Activated T-helper 1 cell treated with anti-CD3 and anti-CD28 coated beads, Interleukin-12 subunit alpha, Interleukin-12 subunit beta, Interleukin-2, Interleukin-4 antibody, amounts not matched to agents 30 ng/mL and 10 ng/mL and 1 ng/mL, durations not matched to agents 14 hours and 24 hours and 36 hours (primary cell): ENCODE results near the gene SNX14. TPM values are rescaled to one million over a fixed set of nuclear protein-coding genes. Genes with fewer than 3 reads are reported as not detected.
A peak's percentile ranks its signal among the peaks of the same experiment; 100 is the strongest.

Experiments
- DNase-seq: peaks from one replicate; pipeline ENCODE4 v3.0.0; 2021; ENCODE audit warnings: low spot score
- H3K27ac Mint-ChIP-seq: one replicate; pipeline ENCODE4 v1.8.0; 2021; ENCODE audit warnings: mild to moderate bottlenecking, mixed read lengths
- H3K27me3 Mint-ChIP-seq: one replicate; pipeline ENCODE4 v1.8.0; 2022; ENCODE audit warnings: mild to moderate bottlenecking, moderate library complexity, mixed read lengths; ENCODE audit not compliant: insufficient read depth
- H3K36me3 Mint-ChIP-seq: one replicate; pipeline ENCODE4 v1.8.0; 2021; ENCODE audit warnings: low read depth, mixed read lengths
- H3K4me1 Mint-ChIP-seq: one replicate; pipeline ENCODE4 v1.8.0; 2021; ENCODE audit warnings: low read depth, mixed read lengths
- H3K4me3 Mint-ChIP-seq: one replicate; pipeline ENCODE4 v1.8.0; 2021; ENCODE audit warnings: mild to moderate bottlenecking, moderate library complexity, mixed read lengths
- H3K9me3 Mint-ChIP-seq: one replicate; pipeline ENCODE4 v1.8.0; 2021; ENCODE audit warnings: mixed read lengths
- intact Hi-C: fragments of 100-400 bp; cut with micrococcal nuclease; formaldehyde crosslinking; loops from one replicate; pipeline ENCODE4 v1.15.1; 2024
- total RNA-seq: library from RNA; stranded (reverse); gene quantifications from 2 replicates; pipeline ENCODE4 v1.2.3, GENCODE V29; 2022

The SNX14 gene
- total RNA-seq, 1 donor from 2014 or later: 49.5 TPM

DNA sequence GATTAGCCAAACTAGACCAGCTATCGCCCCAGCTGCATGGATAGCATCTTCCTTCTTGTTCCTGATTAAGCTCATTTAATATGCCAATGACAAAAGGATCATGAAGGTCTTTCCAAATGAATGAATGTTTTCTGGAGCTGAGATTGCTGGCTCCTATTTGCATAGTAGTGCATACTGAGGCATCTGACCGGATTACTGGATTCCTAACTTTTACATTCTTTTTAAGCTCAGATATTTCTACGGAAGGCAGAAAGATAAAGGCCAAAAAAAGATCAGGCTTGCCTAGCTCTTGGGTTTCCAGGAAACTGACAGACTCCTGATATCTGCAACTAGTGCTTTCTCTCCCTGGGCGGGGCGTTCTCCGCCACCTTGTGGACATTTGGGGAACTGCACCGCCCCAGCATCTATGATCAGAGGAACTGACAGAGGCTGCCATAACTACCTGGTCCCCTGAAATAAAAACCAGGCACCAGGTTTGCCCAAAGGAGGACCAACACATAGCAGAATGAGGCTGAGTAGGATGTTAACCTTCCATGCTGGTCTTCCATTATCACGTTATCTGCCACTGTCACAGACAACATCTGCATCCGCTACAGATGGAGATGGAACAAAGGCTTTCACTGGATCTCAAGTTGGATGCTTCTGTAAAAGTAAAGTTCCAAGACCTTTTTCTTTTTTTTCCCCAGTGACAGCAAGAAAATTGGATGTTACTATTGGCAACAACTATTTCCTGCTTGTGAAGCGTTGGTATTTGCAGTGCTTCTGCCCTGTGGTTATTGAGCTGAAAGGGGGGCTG, 110.6 kb downstream of the SNX14 start:
- H3K27ac Mint-ChIP-seq: no peak overlapping the region
- DNase-seq: peak; percentile 70
- intact Hi-C loops: loop anchor here (1.0 kb wide), 5 partner anchors 18 to 128 kb away; partner anchors contain the start of gene NT5E
- H3K36me3 Mint-ChIP-seq: peaks cover 14% of the 10 kb centered on the region
- no peak overlapping the region for H3K4me3 Mint-ChIP-seq
- no peaks in the 10 kb centered on the region for H3K27me3 Mint-ChIP-seq
- no peaks in the 10 kb centered on the region for H3K9me3 Mint-ChIP-seq
- H3K4me1 Mint-ChIP-seq: peaks cover 17% of the 10 kb centered on the region

DNA sequence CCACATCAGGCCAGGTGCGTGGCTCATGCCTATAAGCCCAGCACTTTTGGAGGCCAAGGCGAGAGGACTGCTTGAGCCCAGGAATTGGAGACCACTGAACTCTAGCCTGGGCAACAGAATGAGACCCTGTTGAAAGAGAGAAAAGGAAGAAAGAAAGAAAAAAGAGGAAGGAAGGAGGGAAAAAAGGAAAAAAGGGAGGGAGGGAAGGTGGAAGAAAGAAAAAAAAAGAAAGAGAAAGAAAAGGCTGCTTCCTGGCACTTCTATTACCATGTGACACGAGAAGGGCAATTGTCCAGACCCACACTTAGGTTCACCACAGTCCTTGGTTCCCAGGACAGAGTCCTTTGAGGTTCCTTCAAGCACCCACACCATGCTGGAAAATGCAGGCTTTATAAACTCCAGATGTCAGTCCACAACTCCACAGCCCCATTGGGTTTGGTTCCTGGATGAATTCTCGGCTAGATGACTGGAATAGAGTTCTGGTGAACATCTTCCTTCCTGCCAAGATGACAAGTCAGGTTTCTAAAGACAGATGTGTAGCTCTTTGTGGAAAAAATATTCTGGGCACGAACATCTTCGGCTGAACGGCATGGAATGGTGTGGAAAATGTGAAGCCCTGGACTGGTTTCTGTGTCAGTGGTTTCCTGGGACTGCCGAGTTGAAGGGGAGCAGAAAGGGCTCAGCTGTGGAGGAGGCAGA, 111.3 kb downstream of the SNX14 start:
- H3K4me1 Mint-ChIP-seq: peaks cover 17% of the 10 kb centered on the region
- no peak for DNase-seq
- no peak overlapping the region for H3K4me3 Mint-ChIP-seq
- intact Hi-C loops: no loop called here
- H3K27me3 Mint-ChIP-seq: no peaks in the 10 kb centered on the region
- H3K9me3 Mint-ChIP-seq: no peaks in the 10 kb centered on the region
- H3K36me3 Mint-ChIP-seq: peaks cover 15% of the 10 kb centered on the region
- no peak overlapping the region for H3K27ac Mint-ChIP-seq

DNA sequence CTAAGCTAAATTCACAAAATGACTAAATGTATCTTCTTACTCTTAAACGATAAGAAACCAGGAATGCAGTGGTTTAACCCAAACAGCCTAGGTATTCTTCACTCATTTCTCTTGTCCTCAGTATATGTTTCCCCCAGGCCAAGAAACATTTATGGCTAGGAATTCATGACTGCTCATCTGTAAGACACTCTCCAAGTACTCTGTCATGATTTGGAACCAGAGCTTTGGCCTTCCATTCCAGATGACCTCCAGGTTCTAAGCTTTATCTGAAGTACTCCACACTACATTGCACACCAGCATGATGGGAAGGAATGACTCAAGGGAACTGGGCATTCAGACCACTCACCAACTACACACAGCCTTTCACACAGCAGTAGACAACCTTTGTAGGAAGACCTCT, 114.5 kb downstream of the SNX14 start:
- Mint-ChIP-seq H3K4me3 (no peak overlapping the region), H3K9me3 (no peaks in the 10 kb centered on the region), H3K27ac (no peak overlapping the region), H3K27me3 (no peaks in the 10 kb centered on the region), H3K36me3 (peaks cover 11% of the 10 kb centered on the region), H3K4me1 (peaks cover 17% of the 10 kb centered on the region)
- intact Hi-C loops: no loop called here
- DNase-seq: no peak

GRCh38 chr6:85476532-85476931, 117.1 kb downstream of the SNX14 start:
- H3K36me3 Mint-ChIP-seq: peaks cover 5% of the 10 kb centered on the region
- no peak overlapping the region for H3K4me3 Mint-ChIP-seq
- peaks cover 2% of the 10 kb centered on the region for H3K4me1 Mint-ChIP-seq
- H3K9me3 Mint-ChIP-seq: no peaks in the 10 kb centered on the region
- intact Hi-C loops: no loop called here
- DNase-seq: no peak
- no peak overlapping the region for H3K27ac Mint-ChIP-seq
- H3K27me3 Mint-ChIP-seq: no peaks in the 10 kb centered on the region

GRCh38 chr6:85473748-85474147, 119.9 kb downstream of the SNX14 start:
- no peaks in the 10 kb centered on the region for H3K27me3 Mint-ChIP-seq
- H3K9me3 Mint-ChIP-seq: no peaks in the 10 kb centered on the region
- H3K27ac Mint-ChIP-seq: no peak overlapping the region
- no peak overlapping the region for H3K4me3 Mint-ChIP-seq
- DNase-seq: no peak
- peaks cover 5% of the 10 kb centered on the region for H3K4me1 Mint-ChIP-seq
- intact Hi-C loops: no loop called here
- H3K36me3 Mint-ChIP-seq: peaks cover 5% of the 10 kb centered on the region

GRCh38 chr6:85472744-85473143, 120.9 kb downstream of the SNX14 start:
- no peak overlapping the region for H3K27ac Mint-ChIP-seq
- intact Hi-C loops: no loop called here
- peaks cover 7% of the 10 kb centered on the region for H3K36me3 Mint-ChIP-seq
- H3K27me3 Mint-ChIP-seq: no peaks in the 10 kb centered on the region
- H3K4me3 Mint-ChIP-seq: no peak overlapping the region
- H3K4me1 Mint-ChIP-seq: peaks cover 9% of the 10 kb centered on the region
- no peak for DNase-seq
- no peaks in the 10 kb centered on the region for H3K9me3 Mint-ChIP-seq

GRCh38 chr6:85470023-85470410, 123.6 kb downstream of the SNX14 start:
- Mint-ChIP-seq H3K9me3 (no peaks in the 10 kb centered on the region), H3K27me3 (peaks cover 2% of the 10 kb centered on the region), H3K4me1 (peaks cover 23% of the 10 kb centered on the region), H3K4me3 (no peak overlapping the region), H3K36me3 (peaks cover 11% of the 10 kb centered on the region), H3K27ac (no peak overlapping the region)
- intact Hi-C loops: no loop called here
- no peak for DNase-seq

DNA sequence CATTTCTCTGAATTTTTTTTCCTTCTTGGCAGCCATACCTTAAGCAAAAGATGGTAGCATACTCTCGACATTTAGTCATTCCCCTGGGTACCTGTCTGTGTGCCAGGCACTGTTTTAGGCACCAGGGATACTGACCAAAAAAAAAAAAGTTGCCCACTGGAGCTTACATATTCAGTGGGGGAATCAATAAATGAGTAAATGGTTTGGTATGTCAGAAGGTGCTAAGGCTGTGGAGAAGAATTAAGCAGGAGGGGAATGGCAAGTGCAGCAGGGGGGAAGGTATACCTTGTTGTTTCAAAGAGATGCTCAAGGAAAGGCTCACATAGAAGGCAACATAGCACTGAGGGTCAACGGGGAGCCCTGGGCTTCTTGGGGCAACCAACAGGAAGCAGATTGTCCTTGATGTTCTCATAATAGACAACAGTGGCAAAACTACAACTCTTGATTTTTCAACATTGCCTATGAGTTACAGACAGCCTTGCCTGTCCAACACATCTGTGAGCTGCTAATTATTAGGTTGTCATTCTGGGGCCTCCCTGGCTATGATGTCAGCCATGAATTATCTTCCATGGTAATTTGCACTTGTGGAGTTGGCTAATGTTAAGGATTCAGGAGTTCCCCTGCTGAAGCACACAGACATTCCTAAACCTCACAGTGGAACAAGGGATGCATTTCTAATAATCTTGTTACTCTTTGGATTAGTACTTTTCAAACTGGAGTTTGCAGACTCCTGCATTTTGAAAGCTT, 124.2 kb downstream of the SNX14 start:
- Mint-ChIP-seq H3K9me3 (no peaks in the 10 kb centered on the region), H3K27ac (no peak overlapping the region), H3K4me1 (peaks cover 29% of the 10 kb centered on the region), H3K4me3 (no peak overlapping the region), H3K36me3 (peaks cover 11% of the 10 kb centered on the region), H3K27me3 (peaks cover 2% of the 10 kb centered on the region)
- intact Hi-C loops: no loop called here
- DNase-seq: no peak

GRCh38 chr6:85468326-85468725, 125.3 kb downstream of the SNX14 start:
- Mint-ChIP-seq H3K36me3 (peaks cover 11% of the 10 kb centered on the region), H3K4me3 (no peak overlapping the region), H3K9me3 (no peaks in the 10 kb centered on the region), H3K27me3 (peaks cover 2% of the 10 kb centered on the region), H3K4me1 (peaks cover 40% of the 10 kb centered on the region), H3K27ac (no peak overlapping the region)
- intact Hi-C loops: no loop called here
- DNase-seq: no peak

GRCh38 chr6:85465762-85466161, 127.9 kb downstream of the SNX14 start:
- Mint-ChIP-seq H3K4me1 (peaks cover 66% of the 10 kb centered on the region), H3K4me3 (no peak overlapping the region)
- DNase-seq: no peak

GRCh38 chr6:85464722-85465150, 128.9 kb downstream of the SNX14 start:
- no peak for DNase-seq
- Mint-ChIP-seq H3K27ac (peak overlapping the region; percentile 90), H3K4me1 (peaks cover 71% of the 10 kb centered on the region), H3K9me3 (no peaks in the 10 kb centered on the region), H3K27me3 (peaks cover 2% of the 10 kb centered on the region), H3K36me3 (peaks cover 11% of the 10 kb centered on the region), H3K4me3 (peak overlapping the region; percentile 43)
- intact Hi-C loops: loop anchor here (1.0 to 5.0 kb wide), 7 partner anchors 19 to 1237 kb away; partner anchors contain the start of genes CEP162 and SYNCRIP

More at GRCh38 chr6:85465762-85466161, 127.9 kb downstream of the SNX14 start:
- H3K27ac Mint-ChIP-seq: peak overlapping the region; percentile 90
- intact Hi-C loops: loop anchor here (1.0 kb wide), 2 partner anchors 18 to 104 kb away; no protein-coding TSS in a partner anchor
- H3K9me3 Mint-ChIP-seq: no peaks in the 10 kb centered on the region
- peaks cover 14% of the 10 kb centered on the region for H3K36me3 Mint-ChIP-seq
- H3K27me3 Mint-ChIP-seq: peaks cover 2% of the 10 kb centered on the region

DNA sequence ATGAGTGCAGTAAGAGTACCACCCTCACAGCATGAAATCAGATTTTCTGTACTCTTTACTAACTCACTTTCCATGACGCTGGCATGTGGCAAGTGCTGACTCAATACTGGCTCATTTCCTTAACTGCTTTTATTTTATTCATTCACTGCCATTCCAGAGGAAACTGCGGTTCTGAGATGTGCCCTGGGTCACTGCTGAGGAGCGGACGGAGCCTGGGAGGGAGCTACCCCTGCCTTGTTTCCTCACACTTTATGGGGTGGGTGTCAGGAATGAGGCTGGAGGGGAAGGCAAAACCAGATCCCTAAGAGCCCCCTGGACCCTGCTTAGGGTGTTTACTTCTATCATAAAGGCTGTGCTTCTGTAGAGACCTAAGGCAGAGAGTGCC, 129.4 kb downstream of the SNX14 start:
- H3K4me3 Mint-ChIP-seq: peak overlapping the region; percentile 43

More for the DNA sequence above, 129.4 kb downstream of the SNX14 start:
- H3K36me3 Mint-ChIP-seq: peaks cover 10% of the 10 kb centered on the region
- H3K27me3 Mint-ChIP-seq: peaks cover 2% of the 10 kb centered on the region
- peak overlapping the region; percentile 90 for H3K27ac Mint-ChIP-seq
- H3K4me1 Mint-ChIP-seq: peaks cover 75% of the 10 kb centered on the region
- DNase-seq: peak; percentile 14
- H3K9me3 Mint-ChIP-seq: no peaks in the 10 kb centered on the region
- intact Hi-C loops: loop anchor here (1.0 to 5.0 kb wide), 5 partner anchors 48 to 1237 kb away; partner anchors contain the start of genes CEP162 and SYNCRIP
